ENCODE data around the gene C8G.

C8G gene

GRCh38 chr9:136944519-136945332, at the start of gene C8G, which contains the start of gene FBXW5:
Gene C8G, plus strand, starts transcription at chr9:136945243. Its CDS starts 78 bp downstream, at chr9:136945321.
Gene FBXW5, minus strand, starts transcription at chr9:136944738. Its CDS starts 655 bp downstream, at chr9:136944083.
- DNase-seq, result peak; percentile 92

- DNase-seq, result no peak
Observed at GRCh38 chr9:136896027-136896426, 49.0 kb upstream of the C8G start.

GRCh38 chr9:136898483-136899100, 46.5 kb upstream of the C8G start:
- DNase-seq, result no peak

- DNase-seq, result no peak
Observed at GRCh38 chr9:136899196-136899595, 45.8 kb upstream of the C8G start.

- DNase-seq, result no peak
Observed at GRCh38 chr9:136900556-136900955, 44.5 kb upstream of the C8G start.

GRCh38 chr9:136900988-136901515, 44.0 kb upstream of the C8G start:
- no peak for DNase-seq

- DNase-seq, result no peak
Observed at GRCh38 chr9:136901516-136902258, 43.4 kb upstream of the C8G start.

- no peak for DNase-seq
Observed at GRCh38 chr9:136902259-136902821, 42.7 kb upstream of the C8G start.

- DNase-seq, result no peak
Observed at GRCh38 chr9:136903041-136903554, 41.9 kb upstream of the C8G start.

- DNase-seq, result no peak
Observed at GRCh38 chr9:136906266-136906665, 38.8 kb upstream of the C8G start.

GRCh38 chr9:136907011-136907914, 37.8 kb upstream of the C8G start:
- DNase-seq, result no peak

GRCh38 chr9:136910197-136910900, 34.7 kb upstream of the C8G start:
- no peak for DNase-seq

GRCh38 chr9:136910901-136911245, 34.2 kb upstream of the C8G start:
- DNase-seq, result no peak

- no peak for DNase-seq
Observed at GRCh38 chr9:136913701-136914438, 31.2 kb upstream of the C8G start.

- DNase-seq, result no peak
Observed at GRCh38 chr9:136915632-136916329, 29.3 kb upstream of the C8G start.

- no peak for DNase-seq
Observed at GRCh38 chr9:136916330-136917184, 28.5 kb upstream of the C8G start.

GRCh38 chr9:136917902-136918301, 27.1 kb upstream of the C8G start:
- no peak for DNase-seq

GRCh38 chr9:136920069-136920468, 25.0 kb upstream of the C8G start:
- DNase-seq, result no peak

GRCh38 chr9:136920734-136921231, 24.3 kb upstream of the C8G start:
- DNase-seq, result no peak
